Measurements from ENCODE around the gene NHLRC4.

The NHLRC4 gene

GRCh38 chr16:563072-563644, 3.6 kb upstream of the NHLRC4 start:
- no peak for DNase-seq (ENCODE audit: low spot score)
- H3K27ac ChIP-seq (ENCODE audit: poor library complexity, severe bottlenecking) = no peak overlapping the region
- no peaks in the 10 kb centered on the region for H3K9me3 ChIP-seq (ENCODE audit: severe bottlenecking)
- H3K27me3 ChIP-seq (ENCODE audit: insufficient read depth, poor library complexity, severe bottlenecking) = peaks cover 35% of the 10 kb centered on the region
- ATAC-seq (ENCODE audit: low read depth) = no peak
- H3K4me1 ChIP-seq (ENCODE audit: insufficient read depth, poor library complexity, severe bottlenecking) = peaks cover 5% of the 10 kb centered on the region
- no peak overlapping the region for H3K4me3 ChIP-seq (ENCODE audit: severe bottlenecking)
- no peaks in the 10 kb centered on the region for H3K36me3 ChIP-seq (ENCODE audit: low read depth)
- no peak for TF ChIP-seq CTCF (IDR thresholded peaks at IDR 0.05; ENCODE audit: poor library complexity, severe bottlenecking)

- no peaks in the 10 kb centered on the region for H3K9me3 ChIP-seq (ENCODE audit: severe bottlenecking)
- TF ChIP-seq CTCF (IDR thresholded peaks at IDR 0.05; ENCODE audit: poor library complexity, severe bottlenecking) = no peak
- peaks cover 18% of the 10 kb centered on the region for H3K27me3 ChIP-seq (ENCODE audit: insufficient read depth, poor library complexity, severe bottlenecking)
- no peak for DNase-seq (ENCODE audit: low spot score)
- H3K4me1 ChIP-seq (ENCODE audit: insufficient read depth, poor library complexity, severe bottlenecking) = peaks cover 11% of the 10 kb centered on the region
- H3K36me3 ChIP-seq (ENCODE audit: low read depth) = no peaks in the 10 kb centered on the region
- no peak overlapping the region for H3K27ac ChIP-seq (ENCODE audit: poor library complexity, severe bottlenecking)
- no peak overlapping the region for H3K4me3 ChIP-seq (ENCODE audit: severe bottlenecking)
- no peak for ATAC-seq (ENCODE audit: low read depth)
Measured at GRCh38 chr16:564690-565418, 2.0 kb upstream of the NHLRC4 start.

GRCh38 chr16:565419-566330, 1.1 kb upstream of the NHLRC4 start:
- DNase-seq (ENCODE audit: low spot score) (no peak), ATAC-seq (ENCODE audit: low read depth) (no peak)
- Histone ChIP-seq H3K4me3 (ENCODE audit: severe bottlenecking) (no peak overlapping the region), H3K36me3 (ENCODE audit: low read depth) (no peaks in the 10 kb centered on the region), H3K9me3 (ENCODE audit: severe bottlenecking) (no peaks in the 10 kb centered on the region), H3K4me1 (ENCODE audit: insufficient read depth, poor library complexity, severe bottlenecking) (peaks cover 11% of the 10 kb centered on the region), H3K27me3 (ENCODE audit: insufficient read depth, poor library complexity, severe bottlenecking) (peaks cover 17% of the 10 kb centered on the region), H3K27ac (ENCODE audit: poor library complexity, severe bottlenecking) (no peak overlapping the region)
- TF ChIP-seq CTCF (IDR thresholded peaks at IDR 0.05; ENCODE audit: poor library complexity, severe bottlenecking) = no peak

GRCh38 chr16:567373-568256, 810 bp downstream of the NHLRC4 start:
- TF ChIP-seq CTCF (IDR thresholded peaks at IDR 0.05; ENCODE audit: poor library complexity, severe bottlenecking) = no peak
- H3K27ac ChIP-seq (ENCODE audit: poor library complexity, severe bottlenecking) = no peak overlapping the region
- H3K9me3 ChIP-seq (ENCODE audit: severe bottlenecking) = no peaks in the 10 kb centered on the region
- ATAC-seq (ENCODE audit: low read depth) (no peak), DNase-seq (ENCODE audit: low spot score) (no peak)
- no peak overlapping the region for H3K4me3 ChIP-seq (ENCODE audit: severe bottlenecking)
- no peaks in the 10 kb centered on the region for H3K36me3 ChIP-seq (ENCODE audit: low read depth)
- H3K27me3 ChIP-seq (ENCODE audit: insufficient read depth, poor library complexity, severe bottlenecking) = no peaks in the 10 kb centered on the region
- peaks cover 11% of the 10 kb centered on the region for H3K4me1 ChIP-seq (ENCODE audit: insufficient read depth, poor library complexity, severe bottlenecking)
